HepG2 (cell line): ENCODE data around the gene COBL. TPM values are rescaled to one million over a fixed set of nuclear protein-coding genes. Genes with fewer than 3 reads are reported as not detected.

Source experiments
- ATAC-seq: fragments of 200-7000 bp; cut with Tn5 transposase; 3 replicates; pipeline ENCODE4 v1.9.1; 2020; ENCODE audit warnings: mild to moderate bottlenecking, moderate library complexity
- BruUV-seq: library from RNA; stranded (reverse); fragments of 400-500 nt; replicated peaks from 2 replicates; lab custom pipeline; 2021; lab: Mats Ljungman, UMichigan
- CTCF ChIA-PET: fragments of 300-600 bp; formaldehyde crosslinking; extraction: SDS; loops from one replicate; lab custom pipeline; 2021; ENCODE audit warnings: low total read pairs, inconsistent platforms, low intra/inter-chr PET ratio; lab: Yijun Ruan, JAX
- POLR2A ChIA-PET: fragments of 350-600 bp; sonication (Branson Sonifier 250); formaldehyde crosslinking; loops from one replicate; lab custom pipeline; 2020; ENCODE audit warnings: antibody characterized with exemption, inconsistent platforms; lab: Yijun Ruan, JAX
- DNase-seq: peaks from one replicate; pipeline ENCODE4 v3.0.0-alpha.2; 2015; ENCODE audit warnings: low spot score
- FAIRE-seq: peaks from 3 replicates; lab custom pipeline; 2011; peaks lifted over from hg19 to GRCh38; lab: Jason Lieb, UNC
- H2AFZ ChIP-seq: one replicate; pipeline ENCODE4 v1.6.1; 2011; ENCODE audit warnings: low read length, inconsistent platforms
- H3K27ac ChIP-seq: fragments of 300-600 bp; 3 replicates; pipeline ENCODE4 v1.8.0; 2011; ENCODE audit warnings: mixed run types, mild to moderate bottlenecking, mixed read lengths, low read length, inconsistent platforms; ENCODE audit not compliant: insufficient read depth; ENCODE audit errors: extremely low read length
- H3K27me3 ChIP-seq, 2 experiments: fragments of 200-600 bp in 1 of 2; 2 replicates in 1 of 2; 3 replicates in 1 of 2; pipeline versions ENCODE4 v1.6.0 to v1.8.0; 2011; ENCODE audit warnings: low read length in 2 of 2, mild to moderate bottlenecking in 2 of 2, moderate library complexity in 2 of 2, inconsistent platforms in 1 of 2; ENCODE audit not compliant: insufficient read depth in 2 of 2, control insufficient read depth in 1 of 2
- H3K36me3 ChIP-seq, 2 experiments: fragments of 200-600 bp in 1 of 2; replicated peaks in 1 of 2; 2 replicates in 1 of 2; 3 replicates in 1 of 2; pipeline versions ENCODE4 v1.5.1 to v1.8.0; 2011; ENCODE audit warnings: low read length in 2 of 2, inconsistent platforms in 1 of 2; ENCODE audit not compliant: insufficient read depth in 2 of 2, control insufficient read depth in 1 of 2
- H3K4me1 ChIP-seq: 2 replicates; pipeline ENCODE4 v1.5.1; 2012; ENCODE audit warnings: low read length, inconsistent platforms; ENCODE audit not compliant: insufficient read depth
- H3K4me2 ChIP-seq: 2 replicates; pipeline ENCODE4 v1.6.0; 2011; ENCODE audit warnings: low read depth, low read length, inconsistent platforms
- H3K4me3 ChIP-seq, 3 experiments: fragments of 200-600 bp in 1 of 3; sonication (generic), shearing (Covaris generic) in 1 of 3; replicated peaks in 1 of 3; 2 replicates each; pipeline ENCODE4 v1.5.1; 2011 to 2016; ENCODE audit warnings: low read length in 3 of 3, inconsistent platforms in 2 of 3, low read depth in 2 of 3, mild to moderate bottlenecking in 2 of 3, control low read depth in 1 of 3, mixed read lengths in 1 of 3; ENCODE audit not compliant: insufficient read depth in 1 of 3
- H3K79me2 ChIP-seq: one replicate; pipeline ENCODE4 v1.6.1; 2011; ENCODE audit warnings: low read length, inconsistent platforms; ENCODE audit not compliant: insufficient read depth
- H3K9ac ChIP-seq: 2 replicates; pipeline ENCODE4 v1.6.0; 2011; ENCODE audit warnings: mild to moderate bottlenecking, low read depth, low read length, inconsistent platforms; ENCODE audit not compliant: insufficient read depth
- H3K9me3 ChIP-seq: 2 replicates; pipeline ENCODE4 v1.5.1; 2012; ENCODE audit warnings: mild to moderate bottlenecking, low read length
- H4K20me1 ChIP-seq: 2 replicates; pipeline ENCODE4 v1.6.0; 2011; ENCODE audit warnings: inconsistent platforms, mild to moderate bottlenecking, low read length, moderate library complexity; ENCODE audit not compliant: insufficient read depth
- SP140L ChIP-seq: sonication (generic); formaldehyde crosslinking; IDR thresholded peaks from 2 replicates; pipeline ENCODE4 v1.4.0; 2020; ENCODE audit warnings: missing genetic modification reagents, borderline replicate concordance
- XRCC5 ChIP-seq: fragments of 200-400 bp; formaldehyde crosslinking; optimal IDR thresholded peaks from 2 replicates; pipeline ENCODE3; 2017; ENCODE audit warnings: mild to moderate bottlenecking, low read length
- ZNF224 ChIP-seq: sonication (generic); formaldehyde crosslinking; IDR thresholded peaks from 2 replicates; pipeline ENCODE4 v1.5.0; 2020; ENCODE audit warnings: mild to moderate bottlenecking, missing genetic modification reagents
- ZNF33A ChIP-seq: sonication (generic); formaldehyde crosslinking; IDR thresholded peaks from 2 replicates; pipeline ENCODE4 v1.5.1; 2020; ENCODE audit warnings: missing genetic modification reagents, mild to moderate bottlenecking, moderate library complexity, borderline replicate concordance
- ZNF496 ChIP-seq: sonication (generic); formaldehyde crosslinking; IDR thresholded peaks from 2 replicates; pipeline ENCODE4 v1.8.1; 2023; ENCODE audit warnings: mild to moderate bottlenecking, moderate library complexity, missing genetic modification reagents; ENCODE audit not compliant: insufficient replicate concordance
- WGBS: methylation state at CpG from one replicate; pipeline ENCODE4 v1.1.6; 2017; ENCODE audit warnings: low lambda C conversion rate; 5-methylcytosine and 5-hydroxymethylcytosine counted together
- in situ Hi-C: cut with HindIII; loops from 2 replicates; pipeline ENCODE4 v1.10.0; 2017; ENCODE audit warnings: low pct_unique_long_range_greater_than_20kb; ENCODE audit not compliant: extremely low pct_ligation_motif_present
- intact Hi-C: fragments of 100-400 bp; cut with micrococcal nuclease; formaldehyde crosslinking; loops from one replicate; pipeline ENCODE4 v1.10.0; 2022; ENCODE audit not compliant: unreplicated experiment
- polyA plus RNA-seq, 8 experiments: library from polyadenylated mRNA; depleted of rRNA in 3 of 8; stranded (reverse) in 7 of 8; unstranded in 1 of 8; fragments of >200 nt; fragmentation: Illumina TruSeq in 4 of 8; extraction: Trizol in 4 of 8; gene quantifications; 2 replicates each; pipeline versions ENCODE4 v1.2.1 to v1.2.3, GENCODE V29; 2011 to 2016; ENCODE audit warnings: low read depth in 4 of 8, missing spikeins in 1 of 8, mixed read lengths in 1 of 8; ENCODE audit not compliant: insufficient read depth in 1 of 8
- total RNA-seq, 5 experiments: library from RNA; depleted of rRNA; stranded (reverse); fragments of >200 nt; fragmentation: Illumina TruSeq; extraction: Trizol; gene quantifications; 2 replicates each; pipeline ENCODE4 v1.2.3, GENCODE V29; 2016; ENCODE audit warnings: low read depth in 1 of 5
- TF ChIP-seq, protein P1 (sequence below): sonication (generic); formaldehyde crosslinking; IDR thresholded peaks from 2 replicates; pipeline ENCODE4 v1.5.0; 2020; ENCODE audit warnings: mild to moderate bottlenecking, missing genetic modification reagents, borderline replicate concordance
- TF ChIP-seq, protein P2 (sequence below): conservative IDR thresholded peaks from 2 replicates; pipeline ENCODE4 v1.6.1; 2018; ENCODE audit warnings: missing genetic modification reagents
- TF ChIP-seq, protein P3 (sequence below): sonication (generic); formaldehyde crosslinking; IDR thresholded peaks from 2 replicates; pipeline ENCODE4 v1.5.1; 2020; ENCODE audit warnings: mild to moderate bottlenecking, missing genetic modification reagents

The COBL gene
- total and polyA plus RNA-seq, 2 of the 13 experiments (the other 11 are each of a cell fraction or from before 2014, with no cell fraction given): 3.8 to 4.9 TPM

DNA sequence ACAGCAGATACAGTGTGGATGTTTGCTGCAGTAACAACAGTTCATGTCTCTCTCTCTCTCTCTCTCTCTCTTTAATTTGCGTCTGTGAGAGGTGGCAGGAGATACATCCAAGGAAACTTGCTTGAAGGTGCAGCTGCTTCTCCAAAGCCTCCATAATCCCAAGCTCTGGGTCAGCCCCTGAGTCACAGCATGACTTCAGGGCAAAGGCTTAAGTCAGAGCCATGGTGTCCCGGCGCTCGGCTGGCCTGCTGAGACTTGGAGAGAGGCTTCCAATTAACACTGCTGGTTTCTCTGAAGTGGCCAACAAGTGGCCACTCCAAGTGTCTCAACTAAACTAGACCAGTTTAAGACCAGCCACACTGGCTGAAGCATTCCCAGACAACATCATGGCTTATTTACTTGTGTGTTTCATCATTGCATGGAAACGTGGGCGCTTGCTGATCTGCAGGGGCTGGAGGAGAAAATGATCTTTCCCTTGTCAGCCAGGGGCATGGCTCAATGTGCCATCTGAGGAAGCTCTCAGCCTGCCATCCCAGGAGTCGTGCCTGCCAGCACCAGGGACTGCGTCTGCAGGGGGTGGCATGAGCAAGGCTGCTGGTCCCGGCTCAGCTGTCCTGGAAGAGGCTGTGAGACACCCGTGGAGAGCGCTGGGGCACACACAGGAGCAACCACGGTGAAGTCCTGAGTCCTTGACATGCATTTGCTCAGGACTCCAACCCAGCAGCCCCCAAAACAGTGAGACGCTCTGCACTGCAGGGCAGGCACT is 254.2 kb downstream of the COBL start:
- H2AFZ ChIP-seq: no peak overlapping the region
- H3K4me1 ChIP-seq: peaks cover 12% of the 10 kb centered on the region
- H3K4me2 ChIP-seq: no peak overlapping the region
- CTCF ChIA-PET: no interaction called here
- H3K79me2 ChIP-seq: no peaks in the 10 kb centered on the region
- intact Hi-C loops (no loop called here), in situ Hi-C loops (no loop called here)
- H3K4me3 ChIP-seq: no peak overlapping the region
- H3K27me3 ChIP-seq: no peaks in the 10 kb centered on the region
- H3K27ac ChIP-seq: no peak overlapping the region
- H3K9ac ChIP-seq: no peak overlapping the region
- WGBS: 90% methylated on average over 8 of the region's 13 CpGs
- H4K20me1 ChIP-seq: no peaks in the 10 kb centered on the region
- no peak for DNase-seq
- POLR2A ChIA-PET: no interaction called here
- no peak for FAIRE-seq
- H3K9me3 ChIP-seq: no peaks in the 10 kb centered on the region
- peaks cover 0 to 15% of the 10 kb centered on the region in 2 experiments; a peak in 2 of 5 replicates for H3K36me3 ChIP-seq
- no peak for ATAC-seq
- no TSS peak for BruUV-seq
- no peak for TF ChIP-seq XRCC5
- TF ChIP-seq, protein P1, sequence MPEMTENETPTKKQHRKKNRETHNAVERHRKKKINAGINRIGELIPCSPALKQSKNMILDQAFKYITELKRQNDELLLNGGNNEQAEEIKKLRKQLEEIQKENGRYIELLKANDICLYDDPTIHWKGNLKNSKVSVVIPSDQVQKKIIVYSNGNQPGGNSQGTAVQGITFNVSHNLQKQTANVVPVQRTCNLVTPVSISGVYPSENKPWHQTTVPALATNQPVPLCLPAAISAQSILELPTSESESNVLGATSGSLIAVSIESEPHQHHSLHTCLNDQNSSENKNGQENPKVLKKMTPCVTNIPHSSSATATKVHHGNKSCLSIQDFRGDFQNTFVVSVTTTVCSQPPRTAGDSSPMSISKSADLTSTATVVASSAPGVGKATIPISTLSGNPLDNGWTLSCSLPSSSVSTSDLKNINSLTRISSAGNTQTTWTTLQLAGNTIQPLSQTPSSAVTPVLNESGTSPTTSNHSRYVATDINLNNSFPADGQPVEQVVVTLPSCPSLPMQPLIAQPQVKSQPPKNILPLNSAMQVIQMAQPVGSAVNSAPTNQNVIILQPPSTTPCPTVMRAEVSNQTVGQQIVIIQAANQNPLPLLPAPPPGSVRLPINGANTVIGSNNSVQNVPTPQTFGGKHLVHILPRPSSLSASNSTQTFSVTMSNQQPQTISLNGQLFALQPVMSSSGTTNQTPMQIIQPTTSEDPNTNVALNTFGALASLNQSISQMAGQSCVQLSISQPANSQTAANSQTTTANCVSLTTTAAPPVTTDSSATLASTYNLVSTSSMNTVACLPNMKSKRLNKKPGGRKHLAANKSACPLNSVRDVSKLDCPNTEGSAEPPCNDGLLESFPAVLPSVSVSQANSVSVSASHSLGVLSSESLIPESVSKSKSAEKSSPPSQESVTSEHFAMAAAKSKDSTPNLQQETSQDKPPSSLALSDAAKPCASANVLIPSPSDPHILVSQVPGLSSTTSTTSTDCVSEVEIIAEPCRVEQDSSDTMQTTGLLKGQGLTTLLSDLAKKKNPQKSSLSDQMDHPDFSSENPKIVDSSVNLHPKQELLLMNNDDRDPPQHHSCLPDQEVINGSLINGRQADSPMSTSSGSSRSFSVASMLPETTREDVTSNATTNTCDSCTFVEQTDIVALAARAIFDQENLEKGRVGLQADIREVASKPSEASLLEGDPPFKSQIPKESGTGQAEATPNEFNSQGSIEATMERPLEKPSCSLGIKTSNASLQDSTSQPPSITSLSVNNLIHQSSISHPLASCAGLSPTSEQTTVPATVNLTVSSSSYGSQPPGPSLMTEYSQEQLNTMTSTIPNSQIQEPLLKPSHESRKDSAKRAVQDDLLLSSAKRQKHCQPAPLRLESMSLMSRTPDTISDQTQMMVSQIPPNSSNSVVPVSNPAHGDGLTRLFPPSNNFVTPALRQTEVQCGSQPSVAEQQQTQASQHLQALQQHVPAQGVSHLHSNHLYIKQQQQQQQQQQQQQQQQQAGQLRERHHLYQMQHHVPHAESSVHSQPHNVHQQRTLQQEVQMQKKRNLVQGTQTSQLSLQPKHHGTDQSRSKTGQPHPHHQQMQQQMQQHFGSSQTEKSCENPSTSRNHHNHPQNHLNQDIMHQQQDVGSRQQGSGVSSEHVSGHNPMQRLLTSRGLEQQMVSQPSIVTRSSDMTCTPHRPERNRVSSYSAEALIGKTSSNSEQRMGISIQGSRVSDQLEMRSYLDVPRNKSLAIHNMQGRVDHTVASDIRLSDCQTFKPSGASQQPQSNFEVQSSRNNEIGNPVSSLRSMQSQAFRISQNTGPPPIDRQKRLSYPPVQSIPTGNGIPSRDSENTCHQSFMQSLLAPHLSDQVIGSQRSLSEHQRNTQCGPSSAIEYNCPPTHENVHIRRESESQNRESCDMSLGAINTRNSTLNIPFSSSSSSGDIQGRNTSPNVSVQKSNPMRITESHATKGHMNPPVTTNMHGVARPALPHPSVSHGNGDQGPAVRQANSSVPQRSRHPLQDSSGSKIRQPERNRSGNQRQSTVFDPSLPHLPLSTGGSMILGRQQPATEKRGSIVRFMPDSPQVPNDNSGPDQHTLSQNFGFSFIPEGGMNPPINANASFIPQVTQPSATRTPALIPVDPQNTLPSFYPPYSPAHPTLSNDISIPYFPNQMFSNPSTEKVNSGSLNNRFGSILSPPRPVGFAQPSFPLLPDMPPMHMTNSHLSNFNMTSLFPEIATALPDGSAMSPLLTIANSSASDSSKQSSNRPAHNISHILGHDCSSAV (CRISPR knock-in tag): no peak
- TF ChIP-seq, protein P2, sequence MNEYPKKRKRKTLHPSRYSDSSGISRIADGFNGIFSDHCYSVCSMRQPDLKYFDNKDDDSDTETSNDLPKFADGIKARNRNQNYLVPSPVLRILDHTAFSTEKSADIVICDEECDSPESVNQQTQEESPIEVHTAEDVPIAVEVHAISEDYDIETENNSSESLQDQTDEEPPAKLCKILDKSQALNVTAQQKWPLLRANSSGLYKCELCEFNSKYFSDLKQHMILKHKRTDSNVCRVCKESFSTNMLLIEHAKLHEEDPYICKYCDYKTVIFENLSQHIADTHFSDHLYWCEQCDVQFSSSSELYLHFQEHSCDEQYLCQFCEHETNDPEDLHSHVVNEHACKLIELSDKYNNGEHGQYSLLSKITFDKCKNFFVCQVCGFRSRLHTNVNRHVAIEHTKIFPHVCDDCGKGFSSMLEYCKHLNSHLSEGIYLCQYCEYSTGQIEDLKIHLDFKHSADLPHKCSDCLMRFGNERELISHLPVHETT: no peak
- TF ChIP-seq ZNF496: no peak
- TF ChIP-seq ZNF224: no peak
- no peak for TF ChIP-seq ZNF33A (CRISPR knock-in tag)
- TF ChIP-seq, protein P3, sequence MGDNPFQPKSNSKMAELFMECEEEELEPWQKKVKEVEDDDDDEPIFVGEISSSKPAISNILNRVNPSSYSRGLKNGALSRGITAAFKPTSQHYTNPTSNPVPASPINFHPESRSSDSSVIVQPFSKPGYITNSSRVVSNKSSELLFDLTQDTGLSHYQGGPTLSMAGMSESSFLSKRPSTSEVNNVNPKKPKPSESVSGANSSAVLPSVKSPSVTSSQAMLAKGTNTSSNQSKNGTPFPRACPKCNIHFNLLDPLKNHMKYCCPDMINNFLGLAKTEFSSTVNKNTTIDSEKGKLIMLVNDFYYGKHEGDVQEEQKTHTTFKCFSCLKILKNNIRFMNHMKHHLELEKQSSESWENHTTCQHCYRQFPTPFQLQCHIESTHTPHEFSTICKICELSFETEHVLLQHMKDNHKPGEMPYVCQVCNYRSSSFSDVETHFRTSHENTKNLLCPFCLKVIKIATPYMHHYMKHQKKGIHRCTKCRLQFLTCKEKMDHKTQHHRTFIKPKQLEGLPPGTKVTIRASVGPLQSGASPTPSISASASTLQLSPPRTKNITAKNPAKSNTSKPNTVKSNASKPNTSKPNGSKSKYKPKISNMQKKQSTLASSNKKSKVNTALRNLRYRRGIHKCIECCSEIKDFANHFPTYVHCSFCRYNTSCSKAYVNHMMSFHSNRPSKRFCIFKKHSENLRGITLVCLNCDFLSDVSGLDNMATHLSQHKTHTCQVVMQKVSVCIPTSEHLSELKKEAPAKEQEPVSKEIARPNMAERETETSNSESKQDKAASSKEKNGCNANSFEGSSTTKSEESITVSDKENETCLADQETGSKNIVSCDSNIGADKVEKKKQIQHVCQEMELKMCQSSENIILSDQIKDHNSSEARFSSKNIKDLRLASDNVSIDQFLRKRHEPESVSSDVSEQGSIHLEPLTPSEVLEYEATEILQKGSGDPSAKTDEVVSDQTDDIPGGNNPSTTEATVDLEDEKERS (CRISPR knock-in tag): no peak
- TF ChIP-seq SP140L (CRISPR knock-in tag): no peak
